ENCODE measurements around the gene LGALS9.

- TF ChIP-seq, protein P1, sequence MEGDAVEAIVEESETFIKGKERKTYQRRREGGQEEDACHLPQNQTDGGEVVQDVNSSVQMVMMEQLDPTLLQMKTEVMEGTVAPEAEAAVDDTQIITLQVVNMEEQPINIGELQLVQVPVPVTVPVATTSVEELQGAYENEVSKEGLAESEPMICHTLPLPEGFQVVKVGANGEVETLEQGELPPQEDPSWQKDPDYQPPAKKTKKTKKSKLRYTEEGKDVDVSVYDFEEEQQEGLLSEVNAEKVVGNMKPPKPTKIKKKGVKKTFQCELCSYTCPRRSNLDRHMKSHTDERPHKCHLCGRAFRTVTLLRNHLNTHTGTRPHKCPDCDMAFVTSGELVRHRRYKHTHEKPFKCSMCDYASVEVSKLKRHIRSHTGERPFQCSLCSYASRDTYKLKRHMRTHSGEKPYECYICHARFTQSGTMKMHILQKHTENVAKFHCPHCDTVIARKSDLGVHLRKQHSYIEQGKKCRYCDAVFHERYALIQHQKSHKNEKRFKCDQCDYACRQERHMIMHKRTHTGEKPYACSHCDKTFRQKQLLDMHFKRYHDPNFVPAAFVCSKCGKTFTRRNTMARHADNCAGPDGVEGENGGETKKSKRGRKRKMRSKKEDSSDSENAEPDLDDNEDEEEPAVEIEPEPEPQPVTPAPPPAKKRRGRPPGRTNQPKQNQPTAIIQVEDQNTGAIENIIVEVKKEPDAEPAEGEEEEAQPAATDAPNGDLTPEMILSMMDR (tag by site-specific recombination; IDR thresholded peaks at IDR 0.05): no peak
- TF ChIP-seq, protein P2, sequence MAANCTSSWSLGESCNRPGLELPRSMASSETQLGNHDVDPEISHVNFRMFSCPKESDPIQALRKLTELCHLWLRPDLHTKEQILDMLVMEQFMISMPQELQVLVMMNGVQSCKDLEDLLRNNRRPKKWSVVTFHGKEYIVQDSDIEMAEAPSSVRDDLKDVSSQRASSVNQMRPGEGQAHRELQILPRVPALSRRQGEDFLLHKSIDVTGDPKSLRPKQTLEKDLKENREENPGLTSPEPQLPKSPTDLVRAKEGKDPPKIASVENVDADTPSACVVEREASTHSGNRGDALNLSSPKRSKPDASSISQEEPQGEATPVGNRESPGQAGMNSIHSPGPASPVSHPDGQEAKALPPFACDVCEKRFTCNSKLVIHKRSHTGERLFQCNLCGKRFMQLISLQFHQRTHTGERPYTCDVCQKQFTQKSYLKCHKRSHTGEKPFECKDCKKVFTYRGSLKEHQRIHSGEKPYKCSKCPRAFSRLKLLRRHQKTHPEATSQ (tag by site-specific recombination; IDR thresholded peaks at IDR 0.05): no peak
- TF ChIP-seq ZNF10 (tag by site-specific recombination; IDR thresholded peaks at IDR 0.05): no peak
These were observed 26.6 kb downstream of the LGALS9 start for GRCh38 chr17:27657620-27658019.

All from HEK293 (cell line).